ENCODE data around the gene VAV3. TPM values are rescaled to one million over a fixed set of nuclear protein-coding genes. Genes with fewer than 3 reads are reported as not detected.

The VAV3 gene
- polyA plus RNA-seq, 1 experiment: not detected

DNA sequence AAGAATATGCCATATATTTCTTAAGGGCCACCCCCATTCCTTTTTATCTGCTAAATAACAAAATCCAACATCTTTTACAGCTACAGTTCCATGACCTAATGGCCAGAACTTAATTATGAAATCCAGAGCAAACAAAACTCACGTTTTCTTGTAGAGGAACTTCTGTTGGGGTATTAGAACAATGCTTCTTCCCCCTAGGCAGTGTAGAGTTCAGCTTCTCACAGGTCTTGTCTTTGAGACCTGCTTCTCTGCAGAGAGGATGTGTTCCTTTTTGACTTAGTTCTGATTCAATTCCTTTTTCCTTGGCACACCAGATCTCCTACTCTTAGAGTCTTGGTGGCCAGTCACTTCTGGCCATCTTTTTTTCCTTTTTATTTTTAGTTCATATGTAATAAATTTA, 22.2 kb downstream of the VAV3 start:
- Histone ChIP-seq H3K27me3 (ENCODE audit: control insufficient read depth, insufficient read depth, low read length) (0 out of 2 replicates have a peak, but pooled peaks cover 2% of the 10 kb centered on the region), H3K36me3 (ENCODE audit: control insufficient read depth, insufficient read depth, low read length) (no peaks in the 10 kb centered on the region), H3K4me3 (ENCODE audit: low read depth, low read length) (no peak overlapping the region)
- ChIA-PET POLR2A (no interaction called here), CTCF (no interaction called here)
- TF ChIP-seq, protein P1, sequence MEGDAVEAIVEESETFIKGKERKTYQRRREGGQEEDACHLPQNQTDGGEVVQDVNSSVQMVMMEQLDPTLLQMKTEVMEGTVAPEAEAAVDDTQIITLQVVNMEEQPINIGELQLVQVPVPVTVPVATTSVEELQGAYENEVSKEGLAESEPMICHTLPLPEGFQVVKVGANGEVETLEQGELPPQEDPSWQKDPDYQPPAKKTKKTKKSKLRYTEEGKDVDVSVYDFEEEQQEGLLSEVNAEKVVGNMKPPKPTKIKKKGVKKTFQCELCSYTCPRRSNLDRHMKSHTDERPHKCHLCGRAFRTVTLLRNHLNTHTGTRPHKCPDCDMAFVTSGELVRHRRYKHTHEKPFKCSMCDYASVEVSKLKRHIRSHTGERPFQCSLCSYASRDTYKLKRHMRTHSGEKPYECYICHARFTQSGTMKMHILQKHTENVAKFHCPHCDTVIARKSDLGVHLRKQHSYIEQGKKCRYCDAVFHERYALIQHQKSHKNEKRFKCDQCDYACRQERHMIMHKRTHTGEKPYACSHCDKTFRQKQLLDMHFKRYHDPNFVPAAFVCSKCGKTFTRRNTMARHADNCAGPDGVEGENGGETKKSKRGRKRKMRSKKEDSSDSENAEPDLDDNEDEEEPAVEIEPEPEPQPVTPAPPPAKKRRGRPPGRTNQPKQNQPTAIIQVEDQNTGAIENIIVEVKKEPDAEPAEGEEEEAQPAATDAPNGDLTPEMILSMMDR (IDR thresholded peaks at IDR 0.05; ENCODE audit: insufficient read depth, low read depth, low read length): no peak
- DNase-seq (ENCODE audit: low read depth): no peak

DNA sequence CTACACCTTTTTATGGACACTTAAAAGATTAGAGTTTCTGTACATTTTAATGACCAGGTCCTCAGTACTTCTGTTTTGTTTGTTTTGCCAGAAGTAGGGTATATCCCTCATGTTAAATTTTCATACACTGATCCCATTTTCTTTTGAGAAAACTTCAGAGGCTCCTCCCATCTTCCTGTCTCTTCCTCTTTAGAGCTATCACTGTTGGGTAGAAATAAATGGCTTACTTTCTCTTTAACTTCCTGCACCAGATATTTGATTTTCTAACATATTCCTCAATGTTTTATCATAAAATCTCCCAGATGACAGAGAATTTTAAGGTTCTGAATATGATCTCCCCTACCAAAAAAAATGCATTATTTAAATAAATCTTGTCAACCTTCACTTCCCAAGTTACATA, 23.4 kb downstream of the VAV3 start:
- TF ChIP-seq, protein P1 (IDR thresholded peaks at IDR 0.05; ENCODE audit: insufficient read depth, low read depth, low read length): no peak
- DNase-seq (ENCODE audit: low read depth): no peak
- CTCF ChIA-PET: interaction anchor here (0.6 to 1.0 kb wide), 2 partner anchors 18 to 616 kb away, joined by 3 read pairs; no protein-coding TSS in a partner anchor

DNA sequence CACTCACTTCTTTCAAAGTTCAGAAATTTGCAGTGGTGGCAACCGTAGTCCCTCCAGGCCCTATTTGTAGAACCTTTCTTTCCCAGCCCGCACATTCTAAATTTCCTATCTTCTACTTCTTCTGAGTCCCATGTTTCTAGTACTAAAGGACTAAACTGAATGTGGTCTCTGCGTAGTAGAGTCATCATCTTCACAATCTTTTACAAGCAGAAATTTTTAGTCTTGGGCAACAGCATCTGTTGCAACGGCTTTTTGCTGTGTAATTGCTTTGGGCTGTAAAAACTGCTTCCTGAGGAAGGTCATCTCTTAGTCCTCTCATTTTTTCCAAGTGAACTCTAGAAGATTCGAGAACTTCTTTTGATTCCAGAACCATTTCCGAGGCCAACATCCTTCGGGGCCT, 23.9 kb downstream of the VAV3 start:
- H3K36me3 ChIP-seq (ENCODE audit: control insufficient read depth, insufficient read depth, low read length): no peaks in the 10 kb centered on the region
- TF ChIP-seq, protein P1 (IDR thresholded peaks at IDR 0.05; ENCODE audit: insufficient read depth, low read depth, low read length): no peak
- 0 out of 2 replicates have a peak, but pooled peaks cover 2% of the 10 kb centered on the region for H3K27me3 ChIP-seq (ENCODE audit: control insufficient read depth, insufficient read depth, low read length)
- peak; percentile 55 for DNase-seq (ENCODE audit: low read depth)
- H3K4me3 ChIP-seq (ENCODE audit: low read depth, low read length): no peak overlapping the region
- ChIA-PET CTCF (interaction anchor here (1.0 kb wide), 1 partner anchor 18 kb away, joined by 3 read pairs; no protein-coding TSS in a partner anchor), POLR2A (no interaction called here)

More for the DNA sequence above, 23.4 kb downstream of the VAV3 start:
- H3K27me3 ChIP-seq (ENCODE audit: control insufficient read depth, insufficient read depth, low read length): 0 out of 2 replicates have a peak, but pooled peaks cover 2% of the 10 kb centered on the region
- POLR2A ChIA-PET: no interaction called here
- no peak overlapping the region for H3K4me3 ChIP-seq (ENCODE audit: low read depth, low read length)
- no peaks in the 10 kb centered on the region for H3K36me3 ChIP-seq (ENCODE audit: control insufficient read depth, insufficient read depth, low read length)

DNA sequence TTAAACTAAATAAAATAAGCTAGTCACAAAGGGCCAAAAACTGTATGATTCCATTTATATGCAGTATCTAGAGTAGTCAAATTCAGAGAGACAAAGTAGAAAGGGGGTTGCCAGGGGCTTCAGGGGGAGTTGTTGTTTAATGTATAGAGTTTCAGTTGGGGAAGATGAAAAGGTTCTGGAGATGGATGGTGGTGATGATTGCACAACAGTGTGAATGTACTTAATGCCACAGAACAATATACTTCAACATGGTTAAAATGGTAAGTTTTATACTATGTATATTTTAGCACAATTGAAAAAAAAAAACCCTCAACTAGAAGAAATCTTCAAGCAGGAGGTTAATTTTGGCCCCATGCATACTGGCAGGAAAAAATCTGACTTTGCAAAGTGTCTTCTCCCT, 24.3 kb downstream of the VAV3 start:
- H3K4me3 ChIP-seq (ENCODE audit: low read depth, low read length): no peak overlapping the region
- POLR2A ChIA-PET: no interaction called here
- H3K36me3 ChIP-seq (ENCODE audit: control insufficient read depth, insufficient read depth, low read length): no peaks in the 10 kb centered on the region
- TF ChIP-seq, protein P1 (IDR thresholded peaks at IDR 0.05; ENCODE audit: insufficient read depth, low read depth, low read length): no peak
- no peak for DNase-seq (ENCODE audit: low read depth)
- 0 out of 2 replicates have a peak, but pooled peaks cover 2% of the 10 kb centered on the region for H3K27me3 ChIP-seq (ENCODE audit: control insufficient read depth, insufficient read depth, low read length)
- CTCF ChIA-PET: interaction anchor here (0.9 to 1.0 kb wide), 2 partner anchors 18 to 619 kb away, joined by 3 to 4 read pairs; partner anchors contain the start of gene EEIG2

DNA sequence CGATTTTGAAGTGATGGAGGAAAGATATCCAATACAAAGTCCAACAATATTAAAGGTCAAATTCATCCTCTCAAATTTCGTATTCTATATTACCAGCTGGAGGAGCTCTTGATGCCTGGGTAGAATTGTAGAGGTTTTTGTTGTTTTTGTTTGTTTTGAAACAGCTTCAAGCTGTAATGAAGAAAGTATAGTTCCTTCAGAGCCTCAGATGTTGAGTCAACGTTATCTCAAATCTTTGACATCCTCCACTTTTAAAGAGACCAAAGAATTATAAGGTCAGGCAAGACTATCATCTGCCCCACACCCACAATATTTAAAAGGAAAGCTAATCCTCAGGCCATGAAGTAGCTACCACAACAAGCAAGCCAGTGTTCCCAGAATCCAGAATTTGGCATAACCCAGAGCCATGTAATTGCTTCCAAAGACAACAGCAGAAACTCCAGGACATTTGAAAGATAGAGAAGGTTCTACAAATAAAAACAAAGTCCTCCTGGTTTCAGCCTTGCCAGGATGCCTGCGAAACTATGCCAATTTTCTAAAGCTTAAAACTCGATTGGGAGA, 24.9 kb downstream of the VAV3 start:
- Histone ChIP-seq H3K27me3 (ENCODE audit: control insufficient read depth, insufficient read depth, low read length) (0 out of 2 replicates have a peak, but pooled peaks cover 4% of the 10 kb centered on the region), H3K4me3 (ENCODE audit: low read depth, low read length) (no peak overlapping the region), H3K36me3 (ENCODE audit: control insufficient read depth, insufficient read depth, low read length) (no peaks in the 10 kb centered on the region)
- POLR2A ChIA-PET: no interaction called here
- TF ChIP-seq, protein P1 (IDR thresholded peaks at IDR 0.05; ENCODE audit: insufficient read depth, low read depth, low read length): no peak
- CTCF ChIA-PET: interaction anchor here (0.9 kb wide), 1 partner anchor 620 kb away, joined by 4 read pairs; the partner anchor contains the start of gene EEIG2
- DNase-seq (ENCODE audit: low read depth): no peak

Measured in BJ (cell line).